ENCODE data around the gene PHYKPL. TPM values are rescaled to one million over a fixed set of nuclear protein-coding genes. Genes with fewer than 3 reads are reported as not detected.
A peak's percentile ranks its signal among the peaks of the same experiment; 100 is the strongest.

The PHYKPL gene
- total RNA-seq, 1 experiment from 2014 or later: 48.8 TPM

- Histone ChIP-seq H2AK5ac (ENCODE audit: insufficient read length, low read length) (no peak overlapping the region), H3K56ac (ENCODE audit: insufficient read length, low read depth, low read length) (no peak overlapping the region), H3T11ph (ENCODE audit: low read length) (no peak overlapping the region), H3K79me1 (ENCODE audit: insufficient read depth, low read depth, low read length, poor library complexity, severe bottlenecking) (peaks cover 9% of the 10 kb centered on the region), H3K14ac (ENCODE audit: insufficient read depth, low read length) (no peak overlapping the region), H4K20me1 (ENCODE audit: control insufficient read depth, insufficient read depth, insufficient read length) (peaks cover 2% of the 10 kb centered on the region), H3K27me3 (ENCODE audit: insufficient read depth, low read length) (no peaks in the 10 kb centered on the region), H2BK12ac (ENCODE audit: insufficient read length, low read depth, low read length) (no peak overlapping the region), H3K23me2 (ENCODE audit: insufficient read length, low read depth, low read length, poor library complexity, severe bottlenecking) (peaks cover 10% of the 10 kb centered on the region), H4K8ac (replicated peaks; ENCODE audit: insufficient read length, low read depth, low read length) (no peak overlapping the region), H2BK5ac (ENCODE audit: insufficient read length, low read length) (no peak overlapping the region), H4K91ac (ENCODE audit: insufficient read length, low read depth, low read length) (no peak overlapping the region), H3K4me1 (ENCODE audit: insufficient read depth, low read length) (no peaks in the 10 kb centered on the region; the same call in 1 of the 2 replicates), H3K18ac (ENCODE audit: insufficient read length, low read depth, low read length) (no peak overlapping the region), H3K4ac (ENCODE audit: low read depth, low read length) (no peak overlapping the region), H4K5ac (ENCODE audit: insufficient read length, low read depth, low read length) (no peak overlapping the region), H2BK20ac (ENCODE audit: low read depth, low read length, poor library complexity, severe bottlenecking) (no peak overlapping the region), H3K79me2 (ENCODE audit: insufficient read depth, low read length) (peaks cover 21% of the 10 kb centered on the region), H3K27ac (ENCODE audit: insufficient read length, low read depth, low read length) (no peak overlapping the region), H3K23ac (ENCODE audit: insufficient read length, low read depth, low read length) (no peak overlapping the region), H3K9me3 (ENCODE audit: control insufficient read depth, low read depth, low read length) (no peaks in the 10 kb centered on the region), H2BK120ac (ENCODE audit: low read depth, low read length, poor library complexity, severe bottlenecking) (no peak overlapping the region), H3K4me2 (ENCODE audit: insufficient read depth, insufficient read length, low read length) (no peak overlapping the region), H2AFZ (ENCODE audit: low read length) (no peak overlapping the region), H2BK15ac (ENCODE audit: low read depth, low read length) (no peak overlapping the region), H3K9ac (ENCODE audit: extremely low read depth, insufficient read length, low read length) (no peak overlapping the region)
- Mint-ChIP-seq H3K4me3 (peak overlapping the region; percentile 54 to 71; a peak in 3 of 5 replicates), H3K27ac (no peak overlapping the region), H3K9me3 (peaks cover 2 to 7% of the 10 kb centered on the region in 2 experiments; a peak in 4 of 5 replicates), H3K4me1 (peaks cover 14 to 27% of the 10 kb centered on the region in 2 experiments), H3K27me3 (ENCODE audit: low read depth) (peaks cover 30% of the 10 kb centered on the region), H3K36me3 (ENCODE audit: insufficient read depth in 1 of 3, low read depth in 3 of 3) (peaks cover 23 to 26% (median 25%) of the 10 kb centered on the region in 3 experiments)
- WGBS (ENCODE audit: extremely low coverage, insufficient read length, low lambda C conversion rate): no CpG with 5 or more reads among the region's 10 CpGs
- TF ChIP-seq CTCF (conservative IDR thresholded peaks at IDR 0.05): no peak
- peak; percentile 14 for DNase-seq
Measured at GRCh38 chr5:178202541-178202940, 30.1 kb downstream of the PHYKPL start.
